Measurements from ENCODE around the gene TRIM40. TPM values are rescaled to one million over a fixed set of nuclear protein-coding genes. Genes with fewer than 3 reads are reported as not detected.

The TRIM40 gene
- total RNA-seq, 1 donor from 2014 or later: not detected

DNA sequence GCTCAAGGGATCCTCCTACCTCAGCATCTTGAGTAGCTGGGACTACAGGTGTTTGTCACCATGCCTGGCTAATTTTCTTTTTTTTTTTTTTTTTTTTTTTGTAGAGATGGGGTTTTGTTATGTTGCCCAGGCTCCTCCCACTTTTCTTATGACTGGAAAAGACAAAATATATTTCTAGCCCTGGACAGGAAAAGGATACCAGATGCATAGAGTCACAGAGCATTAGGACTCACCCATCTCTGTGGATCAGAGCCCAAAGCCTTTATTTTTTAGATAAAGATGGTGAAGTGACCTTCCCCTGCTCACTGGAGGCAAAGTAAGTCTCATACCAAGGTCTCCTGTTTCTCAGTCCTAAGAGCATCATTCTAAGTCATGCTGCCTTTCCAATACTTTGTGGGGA, 21.6 kb downstream of the TRIM40 start:
- H2AFZ ChIP-seq (ENCODE audit: low read depth, low read length): no peak overlapping the region
- H3K9me3 Mint-ChIP-seq (ENCODE audit: unreplicated experiment): peaks cover 5% of the 10 kb centered on the region
- H3K36me3 ChIP-seq (ENCODE audit: insufficient read depth, low read length): no peaks in the 10 kb centered on the region
- no peaks in the 10 kb centered on the region for H4K20me1 ChIP-seq (ENCODE audit: insufficient read depth, low read length)
- H3K79me2 ChIP-seq (ENCODE audit: insufficient read depth, low read length): no peaks in the 10 kb centered on the region
- no peaks in the 10 kb centered on the region for H3K36me3 Mint-ChIP-seq (ENCODE audit: low read depth, unreplicated experiment)
- H3K27ac ChIP-seq (ENCODE audit: low read depth, low read length): no peak overlapping the region
- no peak overlapping the region for H3K27ac Mint-ChIP-seq (ENCODE audit: unreplicated experiment)
- FAIRE-seq: no peak
- peaks cover 2% of the 10 kb centered on the region for H3K27me3 ChIP-seq (ENCODE audit: insufficient read depth, low read length)
- H3K9ac ChIP-seq (ENCODE audit: low read length): no peak overlapping the region
- H3K27me3 Mint-ChIP-seq (ENCODE audit: low read depth, unreplicated experiment): peaks cover 36% of the 10 kb centered on the region
- H3K4me2 ChIP-seq (ENCODE audit: low read length): no peak overlapping the region
- H3K4me3 Mint-ChIP-seq (ENCODE audit: unreplicated experiment): no peak overlapping the region
- no peak for TF ChIP-seq EZH2 (IDR thresholded peaks at IDR 0.05; ENCODE audit: insufficient read depth, low read length)
- TF ChIP-seq, protein P1, sequence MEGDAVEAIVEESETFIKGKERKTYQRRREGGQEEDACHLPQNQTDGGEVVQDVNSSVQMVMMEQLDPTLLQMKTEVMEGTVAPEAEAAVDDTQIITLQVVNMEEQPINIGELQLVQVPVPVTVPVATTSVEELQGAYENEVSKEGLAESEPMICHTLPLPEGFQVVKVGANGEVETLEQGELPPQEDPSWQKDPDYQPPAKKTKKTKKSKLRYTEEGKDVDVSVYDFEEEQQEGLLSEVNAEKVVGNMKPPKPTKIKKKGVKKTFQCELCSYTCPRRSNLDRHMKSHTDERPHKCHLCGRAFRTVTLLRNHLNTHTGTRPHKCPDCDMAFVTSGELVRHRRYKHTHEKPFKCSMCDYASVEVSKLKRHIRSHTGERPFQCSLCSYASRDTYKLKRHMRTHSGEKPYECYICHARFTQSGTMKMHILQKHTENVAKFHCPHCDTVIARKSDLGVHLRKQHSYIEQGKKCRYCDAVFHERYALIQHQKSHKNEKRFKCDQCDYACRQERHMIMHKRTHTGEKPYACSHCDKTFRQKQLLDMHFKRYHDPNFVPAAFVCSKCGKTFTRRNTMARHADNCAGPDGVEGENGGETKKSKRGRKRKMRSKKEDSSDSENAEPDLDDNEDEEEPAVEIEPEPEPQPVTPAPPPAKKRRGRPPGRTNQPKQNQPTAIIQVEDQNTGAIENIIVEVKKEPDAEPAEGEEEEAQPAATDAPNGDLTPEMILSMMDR (IDR thresholded peaks at IDR 0.05; ENCODE audit: insufficient read depth, low read depth, low read length): no peak
- H3K4me3 ChIP-seq (ENCODE audit: insufficient read depth, low read depth, low read length): no peak overlapping the region
- H3K4me1 ChIP-seq (ENCODE audit: insufficient read depth, low read length): peaks cover 18% of the 10 kb centered on the region
- no peaks in the 10 kb centered on the region for H3K9me3 ChIP-seq (ENCODE audit: insufficient read depth, low read depth, low read length)
- H3K4me1 Mint-ChIP-seq (ENCODE audit: low read depth, unreplicated experiment): peaks cover 21% of the 10 kb centered on the region
- DNase-seq (ENCODE audit: low read depth): no peak

DNA sequence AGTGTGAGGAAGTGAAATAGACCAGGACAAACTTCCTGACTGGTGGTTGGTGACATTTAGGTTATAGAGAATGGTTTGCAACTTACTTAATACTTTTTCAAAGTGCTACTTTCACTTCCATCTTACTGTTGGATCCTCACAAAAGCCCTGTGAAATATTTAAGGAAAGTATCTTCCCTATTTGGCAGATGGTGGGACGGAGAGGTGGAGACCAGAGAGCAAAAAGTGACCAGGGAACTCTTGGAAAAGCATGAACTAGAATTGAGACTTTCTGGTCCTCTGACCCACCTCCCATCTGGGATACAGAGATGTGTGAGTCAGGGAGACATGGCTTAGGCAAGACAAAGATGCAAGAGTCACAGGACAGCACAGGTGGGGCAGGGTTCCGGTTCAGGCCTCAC, 22.1 kb downstream of the TRIM40 start:
- H3K4me3 Mint-ChIP-seq (ENCODE audit: unreplicated experiment): no peak overlapping the region
- H3K4me1 Mint-ChIP-seq (ENCODE audit: low read depth, unreplicated experiment): peaks cover 21% of the 10 kb centered on the region
- H3K27ac ChIP-seq (ENCODE audit: low read depth, low read length): no peak overlapping the region
- no peaks in the 10 kb centered on the region for H3K27me3 ChIP-seq (ENCODE audit: insufficient read depth, low read length)
- peaks cover 5% of the 10 kb centered on the region for H3K9me3 Mint-ChIP-seq (ENCODE audit: unreplicated experiment)
- H3K27ac Mint-ChIP-seq (ENCODE audit: unreplicated experiment): no peak overlapping the region
- H3K27me3 Mint-ChIP-seq (ENCODE audit: low read depth, unreplicated experiment): peaks cover 32% of the 10 kb centered on the region
- H3K9ac ChIP-seq (ENCODE audit: low read length): no peak overlapping the region
- peaks cover 18% of the 10 kb centered on the region for H3K4me1 ChIP-seq (ENCODE audit: insufficient read depth, low read length)
- H3K9me3 ChIP-seq (ENCODE audit: insufficient read depth, low read depth, low read length): no peaks in the 10 kb centered on the region
- H3K4me2 ChIP-seq (ENCODE audit: low read length): no peak overlapping the region
- no peaks in the 10 kb centered on the region for H3K36me3 Mint-ChIP-seq (ENCODE audit: low read depth, unreplicated experiment)
- no peak for FAIRE-seq
- no peaks in the 10 kb centered on the region for H3K79me2 ChIP-seq (ENCODE audit: insufficient read depth, low read length)
- H4K20me1 ChIP-seq (ENCODE audit: insufficient read depth, low read length): no peaks in the 10 kb centered on the region
- TF ChIP-seq, protein P1 (IDR thresholded peaks at IDR 0.05; ENCODE audit: insufficient read depth, low read depth, low read length): no peak
- H3K4me3 ChIP-seq (ENCODE audit: insufficient read depth, low read depth, low read length): no peak overlapping the region
- no peak overlapping the region for H2AFZ ChIP-seq (ENCODE audit: low read depth, low read length)
- no peak for DNase-seq (ENCODE audit: low read depth)
- no peaks in the 10 kb centered on the region for H3K36me3 ChIP-seq (ENCODE audit: insufficient read depth, low read length)

DNA sequence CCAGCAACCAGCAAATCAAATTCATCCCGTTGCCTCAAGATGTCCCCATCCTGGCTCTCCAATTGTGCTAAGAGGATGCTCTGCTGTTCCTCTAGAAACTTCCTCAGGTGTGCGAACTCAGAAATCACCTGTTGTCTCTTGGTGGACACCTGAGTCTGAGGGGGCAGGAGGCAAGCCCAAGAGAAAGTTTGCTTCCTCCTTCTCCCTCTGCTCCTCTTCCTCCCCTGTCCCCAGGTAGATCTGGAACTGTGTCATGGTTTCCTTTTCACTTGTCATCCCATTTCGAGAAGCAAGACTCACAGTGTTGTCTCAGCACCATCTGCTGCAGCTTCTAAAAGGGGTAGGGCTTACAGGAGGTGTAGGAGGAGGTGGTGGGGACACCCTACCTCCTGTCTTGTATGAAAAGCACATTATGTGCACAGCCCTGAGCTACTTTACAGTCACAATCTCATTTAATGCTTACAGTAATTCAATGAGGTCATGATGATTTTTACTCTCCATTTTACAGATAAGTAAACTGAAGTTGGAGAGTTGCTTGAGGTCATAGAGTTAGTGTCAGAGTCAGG, 22.6 kb downstream of the TRIM40 start:
- H2AFZ ChIP-seq (ENCODE audit: low read depth, low read length): no peak overlapping the region
- H4K20me1 ChIP-seq (ENCODE audit: insufficient read depth, low read length): no peaks in the 10 kb centered on the region
- H3K27ac ChIP-seq (ENCODE audit: low read depth, low read length): no peak overlapping the region
- H3K4me1 ChIP-seq (ENCODE audit: insufficient read depth, low read length): peaks cover 18% of the 10 kb centered on the region
- no peaks in the 10 kb centered on the region for H3K79me2 ChIP-seq (ENCODE audit: insufficient read depth, low read length)
- H3K27me3 Mint-ChIP-seq (ENCODE audit: low read depth, unreplicated experiment): peaks cover 26% of the 10 kb centered on the region
- no peak overlapping the region for H3K4me2 ChIP-seq (ENCODE audit: low read length)
- H3K27me3 ChIP-seq (ENCODE audit: insufficient read depth, low read length): peaks cover 3% of the 10 kb centered on the region
- no peak overlapping the region for H3K27ac Mint-ChIP-seq (ENCODE audit: unreplicated experiment)
- H3K4me3 ChIP-seq (ENCODE audit: insufficient read depth, low read depth, low read length): no peak overlapping the region
- peaks cover 5% of the 10 kb centered on the region for H3K9me3 Mint-ChIP-seq (ENCODE audit: unreplicated experiment)
- DNase-seq (ENCODE audit: low read depth) (no peak), FAIRE-seq (no peak)
- H3K4me1 Mint-ChIP-seq (ENCODE audit: low read depth, unreplicated experiment): peaks cover 21% of the 10 kb centered on the region
- H3K9me3 ChIP-seq (ENCODE audit: insufficient read depth, low read depth, low read length): no peaks in the 10 kb centered on the region
- no peaks in the 10 kb centered on the region for H3K36me3 ChIP-seq (ENCODE audit: insufficient read depth, low read length)
- no peaks in the 10 kb centered on the region for H3K36me3 Mint-ChIP-seq (ENCODE audit: low read depth, unreplicated experiment)
- no peak overlapping the region for H3K4me3 Mint-ChIP-seq (ENCODE audit: unreplicated experiment)
- H3K9ac ChIP-seq (ENCODE audit: low read length): no peak overlapping the region
- TF ChIP-seq, protein P1 (IDR thresholded peaks at IDR 0.05; ENCODE audit: insufficient read depth, low read depth, low read length): no peak
- no peak for TF ChIP-seq EZH2 (IDR thresholded peaks at IDR 0.05; ENCODE audit: insufficient read depth, low read length)

Data from astrocyte (in vitro differentiated cells and primary cell).